ENCODE data around the gene CLEC3B. TPM values are rescaled to one million over a fixed set of nuclear protein-coding genes. Genes with fewer than 3 reads are reported as not detected.

CLEC3B gene
- total and polyA plus RNA-seq, 5 donors from 2014 or later, result 0.29 to 0.99 TPM; not detected in 3

GRCh38 chr3:45060165-45060892 lies 34.2 kb downstream of the CLEC3B start:
- Mint-ChIP-seq H3K36me3 (no peaks in the 10 kb centered on the region), H3K9me3 (no peaks in the 10 kb centered on the region), H3K4me1 (peaks cover 8 to 13% (median 10%) of the 10 kb centered on the region in 4 donors), H3K27me3 (peaks cover 5% of the 10 kb centered on the region), H3K4me3 (no peak overlapping the region), H3K27ac (no peak overlapping the region)
- Histone ChIP-seq H3K36me3 (ENCODE audit: control insufficient read depth, insufficient read depth, low read length) (no peaks in the 10 kb centered on the region), H3K9me3 (ENCODE audit: control insufficient read depth in 2 of 2, low read length in 2 of 2) (no peaks in the 10 kb centered on the region), H3K4me1 (ENCODE audit: control insufficient read depth, insufficient read depth, low read length, poor library complexity, severe bottlenecking) (peaks cover 9% of the 10 kb centered on the region), H3K27me3 (ENCODE audit: control insufficient read depth, insufficient read depth, low read length) (no peaks in the 10 kb centered on the region), H3K27ac (ENCODE audit: insufficient read depth, low read length, poor library complexity, severe bottlenecking) (no peak overlapping the region), H3K4me3 (ENCODE audit: low read depth, low read length) (no peak overlapping the region)
- DNase-seq (no peak), ATAC-seq (ENCODE audit: low read depth in 2 of 2) (no peak)

- no peak for ATAC-seq (ENCODE audit: low read depth in 2 of 2)
- no peaks in the 10 kb centered on the region for H3K9me3 ChIP-seq (ENCODE audit: control insufficient read depth in 2 of 2, low read length in 2 of 2)
- no peak overlapping the region for H3K27ac Mint-ChIP-seq
- H3K27me3 Mint-ChIP-seq, result peaks cover 8% of the 10 kb centered on the region
- no peaks in the 10 kb centered on the region for H3K9me3 Mint-ChIP-seq
- H3K4me1 Mint-ChIP-seq, result peaks cover 12 to 22% (median 17%) of the 10 kb centered on the region in 4 donors
- no peak for DNase-seq
- no peak overlapping the region for H3K4me3 ChIP-seq (ENCODE audit: low read depth, low read length)
- H3K4me1 ChIP-seq (ENCODE audit: control insufficient read depth, insufficient read depth, low read length, poor library complexity, severe bottlenecking), result peaks cover 11% of the 10 kb centered on the region
- H3K27me3 ChIP-seq (ENCODE audit: control insufficient read depth, insufficient read depth, low read length), result peaks cover 3% of the 10 kb centered on the region
- H3K4me3 Mint-ChIP-seq, result no peak overlapping the region
- no peak overlapping the region for H3K27ac ChIP-seq (ENCODE audit: insufficient read depth, low read length, poor library complexity, severe bottlenecking)
- no peaks in the 10 kb centered on the region for H3K36me3 ChIP-seq (ENCODE audit: control insufficient read depth, insufficient read depth, low read length)
- no peaks in the 10 kb centered on the region for H3K36me3 Mint-ChIP-seq
Observed at GRCh38 chr3:45062697-45063070, 36.6 kb downstream of the CLEC3B start.

GRCh38 chr3:45064512-45065372 lies 38.6 kb downstream of the CLEC3B start:
- DNase-seq, result peak in 1 of 3 donors; percentile 90
- H3K4me1 ChIP-seq (ENCODE audit: control insufficient read depth, insufficient read depth, low read length, poor library complexity, severe bottlenecking), result peaks cover 11% of the 10 kb centered on the region
- Mint-ChIP-seq H3K9me3 (no peaks in the 10 kb centered on the region), H3K4me3 (peak overlapping the region; percentile 15 to 75 (median 55)), H3K36me3 (no peaks in the 10 kb centered on the region), H3K27ac (peak overlapping the region; percentile 23 to 70 (median 65)), H3K27me3 (peaks cover 16% of the 10 kb centered on the region), H3K4me1 (peaks cover 14 to 23% (median 17%) of the 10 kb centered on the region in 4 donors)
- H3K27me3 ChIP-seq (ENCODE audit: control insufficient read depth, insufficient read depth, low read length), result peaks cover 7% of the 10 kb centered on the region
- peak; percentile 63 to 74 for ATAC-seq (ENCODE audit: low read depth in 2 of 2)
- no peaks in the 10 kb centered on the region for H3K36me3 ChIP-seq (ENCODE audit: control insufficient read depth, insufficient read depth, low read length)
- H3K9me3 ChIP-seq (ENCODE audit: control insufficient read depth in 2 of 2, low read length in 2 of 2), result no peaks in the 10 kb centered on the region
- H3K4me3 ChIP-seq (ENCODE audit: low read depth, low read length), result peak overlapping the region; percentile 66
- H3K27ac ChIP-seq (ENCODE audit: insufficient read depth, low read length, poor library complexity, severe bottlenecking), result no peak overlapping the region

GRCh38 chr3:45065373-45065720 lies 39.2 kb downstream of the CLEC3B start:
- H3K27me3 Mint-ChIP-seq, result peaks cover 16% of the 10 kb centered on the region
- peaks cover 14 to 23% (median 17%) of the 10 kb centered on the region in 4 donors for H3K4me1 Mint-ChIP-seq
- H3K9me3 ChIP-seq (ENCODE audit: control insufficient read depth in 2 of 2, low read length in 2 of 2), result no peaks in the 10 kb centered on the region
- no peaks in the 10 kb centered on the region for H3K36me3 Mint-ChIP-seq
- ATAC-seq (ENCODE audit: low read depth in 2 of 2) (no peak), DNase-seq (no peak)
- no peak overlapping the region for H3K4me3 ChIP-seq (ENCODE audit: low read depth, low read length)
- no peak overlapping the region for H3K27ac Mint-ChIP-seq
- H3K36me3 ChIP-seq (ENCODE audit: control insufficient read depth, insufficient read depth, low read length), result no peaks in the 10 kb centered on the region
- H3K9me3 Mint-ChIP-seq, result no peaks in the 10 kb centered on the region
- H3K27me3 ChIP-seq (ENCODE audit: control insufficient read depth, insufficient read depth, low read length), result peaks cover 7% of the 10 kb centered on the region
- H3K4me1 ChIP-seq (ENCODE audit: control insufficient read depth, insufficient read depth, low read length, poor library complexity, severe bottlenecking), result peaks cover 11% of the 10 kb centered on the region
- H3K4me3 Mint-ChIP-seq, result peak overlapping the region in 1 of 4 donors; percentile 35
- no peak overlapping the region for H3K27ac ChIP-seq (ENCODE audit: insufficient read depth, low read length, poor library complexity, severe bottlenecking)

GRCh38 chr3:45066109-45066801 lies 40.2 kb downstream of the CLEC3B start:
- Mint-ChIP-seq H3K4me1 (peaks cover 14 to 23% (median 17%) of the 10 kb centered on the region in 4 donors), H3K27ac (peak overlapping the region in 1 of 3 donors; percentile 20), H3K9me3 (no peaks in the 10 kb centered on the region), H3K36me3 (no peaks in the 10 kb centered on the region), H3K4me3 (no peak overlapping the region), H3K27me3 (peaks cover 16% of the 10 kb centered on the region)
- Histone ChIP-seq H3K4me1 (ENCODE audit: control insufficient read depth, insufficient read depth, low read length, poor library complexity, severe bottlenecking) (peaks cover 11% of the 10 kb centered on the region), H3K27ac (ENCODE audit: insufficient read depth, low read length, poor library complexity, severe bottlenecking) (no peak overlapping the region), H3K9me3 (ENCODE audit: control insufficient read depth in 2 of 2, low read length in 2 of 2) (no peaks in the 10 kb centered on the region), H3K27me3 (ENCODE audit: control insufficient read depth, insufficient read depth, low read length) (peaks cover 7% of the 10 kb centered on the region), H3K4me3 (ENCODE audit: low read depth, low read length) (no peak overlapping the region), H3K36me3 (ENCODE audit: control insufficient read depth, insufficient read depth, low read length) (no peaks in the 10 kb centered on the region)
- ATAC-seq (ENCODE audit: low read depth in 2 of 2), result no peak
- DNase-seq, result no peak

- no peaks in the 10 kb centered on the region for H3K36me3 Mint-ChIP-seq
- ATAC-seq (ENCODE audit: low read depth in 2 of 2), result no peak
Observed at GRCh38 chr3:45067486-45067885, 41.4 kb downstream of the CLEC3B start.

GRCh38 chr3:45067941-45068340 lies 41.8 kb downstream of the CLEC3B start:
- H3K4me3 Mint-ChIP-seq, result no peak overlapping the region
- H3K4me1 Mint-ChIP-seq, result peaks cover 14 to 23% (median 17%) of the 10 kb centered on the region in 4 donors
- H3K27me3 Mint-ChIP-seq, result peaks cover 16% of the 10 kb centered on the region
- no peaks in the 10 kb centered on the region for H3K9me3 ChIP-seq (ENCODE audit: control insufficient read depth in 2 of 2, low read length in 2 of 2)
- H3K36me3 ChIP-seq (ENCODE audit: control insufficient read depth, insufficient read depth, low read length), result no peaks in the 10 kb centered on the region
- H3K4me3 ChIP-seq (ENCODE audit: low read depth, low read length), result no peak overlapping the region
- peaks cover 7% of the 10 kb centered on the region for H3K27me3 ChIP-seq (ENCODE audit: control insufficient read depth, insufficient read depth, low read length)
- DNase-seq (no peak), ATAC-seq (ENCODE audit: low read depth in 2 of 2) (no peak)
- H3K9me3 Mint-ChIP-seq, result no peaks in the 10 kb centered on the region
- no peaks in the 10 kb centered on the region for H3K36me3 Mint-ChIP-seq
- no peak overlapping the region for H3K27ac Mint-ChIP-seq
- no peak overlapping the region for H3K27ac ChIP-seq (ENCODE audit: insufficient read depth, low read length, poor library complexity, severe bottlenecking)
- H3K4me1 ChIP-seq (ENCODE audit: control insufficient read depth, insufficient read depth, low read length, poor library complexity, severe bottlenecking), result peaks cover 11% of the 10 kb centered on the region

More at GRCh38 chr3:45067486-45067885, 41.4 kb downstream of the CLEC3B start:
- H3K9me3 ChIP-seq (ENCODE audit: control insufficient read depth in 2 of 2, low read length in 2 of 2), result no peaks in the 10 kb centered on the region
- Mint-ChIP-seq H3K9me3 (no peaks in the 10 kb centered on the region), H3K27ac (no peak overlapping the region), H3K27me3 (peaks cover 16% of the 10 kb centered on the region), H3K4me1 (peaks cover 14 to 23% (median 17%) of the 10 kb centered on the region in 4 donors), H3K4me3 (no peak overlapping the region)
- no peak overlapping the region for H3K27ac ChIP-seq (ENCODE audit: insufficient read depth, low read length, poor library complexity, severe bottlenecking)
- no peaks in the 10 kb centered on the region for H3K36me3 ChIP-seq (ENCODE audit: control insufficient read depth, insufficient read depth, low read length)
- no peak overlapping the region for H3K4me3 ChIP-seq (ENCODE audit: low read depth, low read length)
- peaks cover 7% of the 10 kb centered on the region for H3K27me3 ChIP-seq (ENCODE audit: control insufficient read depth, insufficient read depth, low read length)
- peaks cover 11% of the 10 kb centered on the region for H3K4me1 ChIP-seq (ENCODE audit: control insufficient read depth, insufficient read depth, low read length, poor library complexity, severe bottlenecking)
- DNase-seq, result no peak
